Dermis microvascular lymphatic vessel endothelial cell (primary cell): ENCODE data around the gene TBC1D1. TPM values are rescaled to one million over a fixed set of nuclear protein-coding genes. Genes with fewer than 3 reads are reported as not detected.
"Not testable (repeated sequence)": the region's sequence is repeated elsewhere in the genome, so short reads cannot be mapped to it uniquely, and the experiment has no call there.

Experiments
- DNase-seq, 2 donors: peaks; one replicate each; pipeline versions ENCODE4 v3.0.0 to v3.0.0-alpha.2; 2010; ENCODE audit warnings: low read depth in 2 of 2
- total RNA-seq: library from RNA; depleted of rRNA; stranded (reverse); fragments of >200 nt; gene quantifications from 2 replicates; pipeline ENCODE4 v1.2.1, GENCODE V29; 2014

The TBC1D1 gene
- total RNA-seq, 1 donor from 2014 or later = 94.7 TPM

DNA sequence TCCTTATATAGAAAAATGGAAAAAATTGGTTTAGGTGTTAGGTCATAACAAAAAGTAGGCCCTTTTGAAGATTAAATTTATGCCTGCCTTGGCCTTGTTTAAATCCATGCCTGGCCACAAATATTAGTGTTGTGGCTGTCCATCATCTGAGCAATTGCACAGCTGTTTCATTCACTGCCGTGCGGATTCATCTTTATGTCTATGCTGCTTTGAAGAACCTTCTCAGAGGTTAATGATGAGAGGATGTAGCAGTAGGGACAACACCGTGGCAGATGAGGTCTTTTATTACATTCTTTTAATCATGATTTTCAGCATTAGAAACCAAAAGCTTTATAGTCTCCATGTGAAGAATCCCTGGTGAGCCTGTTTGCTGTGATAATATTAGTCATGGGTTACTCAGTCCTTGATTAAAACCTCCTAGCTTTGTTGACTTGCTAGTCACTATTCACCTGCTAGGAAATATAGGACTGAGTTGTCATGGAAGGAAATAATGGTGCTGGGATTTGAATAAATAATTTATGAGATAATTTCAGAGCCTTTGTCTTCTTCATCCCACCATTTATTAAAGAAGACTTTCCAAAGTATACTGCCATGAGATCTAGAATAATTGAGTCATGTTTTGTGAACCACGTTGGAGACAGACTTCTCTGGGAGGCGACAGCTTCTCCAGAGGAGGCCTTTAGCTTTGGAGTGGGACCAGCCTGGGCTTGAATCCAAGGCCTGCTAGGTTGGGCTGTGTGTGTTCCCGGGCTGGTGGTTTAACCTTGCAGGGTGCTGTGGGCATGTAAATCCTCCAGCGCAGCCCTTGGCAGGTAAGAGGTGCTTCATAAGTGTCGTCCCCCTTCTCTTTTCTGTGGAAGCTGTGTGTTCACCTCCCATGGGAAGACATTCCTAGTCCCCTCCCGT, 122.8 kb downstream of the TBC1D1 start:
- DNase-seq = no peak

DNA sequence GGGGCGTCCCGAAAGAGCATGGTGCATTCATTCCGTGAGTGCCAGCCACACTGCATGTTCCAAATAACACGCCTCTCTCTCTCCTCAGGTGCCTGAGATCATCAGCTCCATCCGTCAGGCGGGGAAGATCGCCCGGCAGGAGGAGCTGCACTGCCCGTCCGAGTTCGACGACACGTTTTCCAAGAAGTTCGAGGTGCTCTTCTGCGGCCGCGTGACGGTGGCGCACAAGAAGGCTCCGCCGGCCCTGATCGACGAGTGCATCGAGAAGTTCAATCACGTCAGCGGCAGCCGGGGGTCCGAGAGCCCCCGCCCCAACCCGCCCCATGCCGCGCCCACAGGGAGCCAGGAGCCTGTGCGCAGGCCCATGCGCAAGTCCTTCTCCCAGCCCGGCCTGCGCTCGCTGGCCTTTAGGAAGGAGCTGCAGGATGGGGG, 123.6 kb downstream of the TBC1D1 start:
- DNase-seq = no peak

- DNase-seq = no peak
Observed at GRCh38 chr4:38015886-38016515, 125.1 kb downstream of the TBC1D1 start.

DNA sequence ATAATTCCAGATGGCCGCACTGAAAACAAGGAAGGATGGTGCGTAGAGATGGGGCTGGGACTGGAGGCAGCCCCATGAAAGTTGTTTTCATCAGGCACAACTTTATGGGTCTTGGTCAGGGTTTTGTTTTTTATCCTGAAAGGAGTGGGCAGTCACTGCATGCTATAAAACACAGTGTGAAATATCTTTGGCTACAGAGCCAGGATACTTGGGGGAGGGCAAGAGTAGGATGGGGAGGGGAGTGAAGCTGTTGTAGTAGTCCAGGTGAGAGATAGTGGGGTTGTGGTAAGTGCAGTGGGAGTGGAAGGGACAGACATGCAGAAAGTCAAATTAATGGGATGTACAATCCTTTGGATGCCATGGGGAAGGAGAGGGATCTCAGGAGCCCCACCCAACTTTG, 125.8 kb downstream of the TBC1D1 start:
- DNase-seq = no peak

DNA sequence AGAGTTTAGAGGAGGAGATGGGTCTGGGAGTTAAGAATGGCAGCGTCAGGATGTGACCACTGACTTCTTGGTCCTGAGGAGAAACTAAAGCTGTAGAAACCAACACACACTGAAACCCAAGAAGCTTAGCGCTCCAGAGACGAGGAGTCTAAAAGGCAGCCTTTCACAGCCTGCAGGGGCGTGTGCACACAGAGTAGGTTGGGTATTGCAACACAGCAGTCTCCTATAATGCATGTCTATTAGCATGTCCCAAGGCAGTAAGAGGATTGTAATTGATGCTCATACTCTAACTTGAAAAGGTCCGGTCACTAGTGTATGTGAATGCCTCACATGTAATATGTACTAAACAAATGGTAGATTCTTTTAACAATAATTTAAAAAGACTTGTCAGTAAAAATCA, 126.7 kb downstream of the TBC1D1 start:
- DNase-seq = no peak

- no peak for DNase-seq
Observed at GRCh38 chr4:38020386-38020785, 129.5 kb downstream of the TBC1D1 start.

DNA sequence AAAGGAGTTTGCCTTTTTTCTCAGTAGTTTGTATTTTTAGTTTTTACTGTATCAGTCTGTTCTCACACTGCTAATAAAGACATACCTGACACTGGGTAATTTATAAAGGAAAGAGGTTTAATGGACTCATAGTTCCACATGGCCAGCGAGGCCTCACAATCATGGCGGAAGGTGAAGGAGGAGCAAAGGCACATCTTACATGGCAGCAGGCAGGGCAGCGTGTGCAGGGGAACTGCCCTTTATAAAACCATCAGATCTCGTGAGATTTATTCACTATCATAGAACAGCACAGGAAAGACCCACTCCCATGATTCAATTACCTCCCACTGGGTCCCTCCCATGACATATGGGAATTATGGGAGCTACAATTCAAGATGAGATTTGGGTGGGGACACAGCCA, 130.1 kb downstream of the TBC1D1 start:
- DNase-seq = not testable (repeated sequence)

DNA sequence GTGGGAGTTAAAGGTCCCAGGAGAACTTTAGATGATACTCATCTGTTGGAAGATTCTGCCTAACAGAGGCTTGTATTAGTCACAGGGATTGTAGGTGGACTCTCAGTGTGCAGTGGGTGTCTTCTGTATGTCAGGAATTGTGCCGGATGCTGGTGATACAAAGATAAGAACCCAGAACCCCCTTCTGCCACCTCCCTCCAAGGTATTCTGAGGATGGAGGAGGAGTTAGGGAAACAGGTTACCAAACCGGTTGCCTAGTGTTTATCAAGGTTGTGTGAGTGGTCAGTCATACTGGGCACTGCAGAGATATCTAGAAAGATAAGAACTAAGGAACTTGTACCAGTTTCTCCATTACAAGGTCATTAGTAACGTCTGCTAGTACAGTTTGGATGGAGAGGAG, 130.9 kb downstream of the TBC1D1 start:
- no peak for DNase-seq

DNA sequence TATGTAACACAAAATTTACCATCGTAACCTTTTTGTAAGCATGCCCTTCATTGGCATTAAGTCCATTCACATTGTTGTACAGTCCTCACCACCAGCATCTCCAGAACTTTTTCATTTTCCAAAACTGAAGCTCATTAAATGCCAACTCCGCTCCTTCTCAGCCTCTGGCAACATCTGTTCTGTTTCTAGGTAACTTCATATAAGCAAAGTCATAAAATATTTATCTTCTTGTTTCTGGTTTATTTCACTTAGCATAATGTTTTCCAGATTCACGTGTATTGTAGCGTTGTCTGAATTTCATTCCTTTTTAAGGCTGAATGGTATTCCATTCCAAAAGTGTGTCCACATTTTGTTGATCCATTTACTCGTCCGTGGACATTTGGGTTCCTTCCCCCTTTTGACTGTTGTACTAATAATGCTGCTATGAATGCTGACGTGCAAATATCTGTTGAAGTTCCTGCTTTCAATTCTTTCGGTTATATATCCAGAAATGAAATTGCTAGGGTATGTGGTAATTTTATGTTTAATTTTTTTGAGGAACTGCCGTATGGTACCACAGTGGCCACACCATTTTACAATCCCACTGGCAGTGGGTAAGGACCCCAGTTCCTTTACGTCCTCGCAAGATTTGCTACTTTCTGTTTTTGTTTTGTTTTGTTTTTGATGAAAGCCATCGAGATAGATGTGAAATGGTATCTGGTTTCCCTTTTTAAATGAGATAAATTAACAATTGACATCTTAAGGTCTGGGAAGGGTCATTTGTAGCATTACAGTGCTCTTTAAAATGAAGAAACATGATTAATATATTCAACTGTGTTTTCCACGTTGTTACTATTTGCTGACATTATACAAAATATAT, 132.7 kb downstream of the TBC1D1 start:
- no peak for DNase-seq

DNA sequence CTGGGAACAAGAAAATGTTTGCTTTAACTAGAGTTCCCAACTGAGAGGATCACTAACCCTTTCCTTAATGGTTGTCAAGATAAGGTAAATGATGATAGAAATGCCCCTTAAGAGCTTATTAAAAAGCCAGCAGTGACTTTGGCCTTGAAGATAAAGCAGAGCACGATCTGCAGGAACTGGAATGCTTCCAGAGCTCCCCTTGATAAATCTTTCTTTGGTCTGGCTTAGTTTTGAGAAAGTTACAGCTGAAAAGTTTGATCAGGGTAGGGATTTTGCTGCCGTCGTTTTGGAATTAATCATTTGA, 133.3 kb downstream of the TBC1D1 start:
- DNase-seq = no peak

DNA sequence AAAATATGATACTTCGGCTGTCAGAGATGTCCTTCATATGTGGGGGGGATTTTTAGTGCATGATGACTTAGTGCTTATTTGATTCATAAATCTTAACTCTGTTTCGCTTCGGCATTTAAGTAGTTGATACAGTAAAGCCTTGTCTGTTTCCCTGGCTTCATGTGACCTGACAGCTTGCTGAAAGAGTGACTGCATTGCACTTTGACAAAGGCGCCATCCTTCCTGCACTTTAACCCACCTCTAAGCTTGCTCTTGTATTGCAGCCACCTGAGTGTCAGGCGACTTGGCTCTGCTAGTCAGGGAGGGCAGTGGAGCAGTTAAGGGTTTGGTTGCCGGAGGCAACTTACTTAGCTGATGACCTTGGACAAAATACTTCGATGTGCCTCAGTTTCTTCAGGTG, 134.8 kb downstream of the TBC1D1 start:
- DNase-seq = no peak

DNA sequence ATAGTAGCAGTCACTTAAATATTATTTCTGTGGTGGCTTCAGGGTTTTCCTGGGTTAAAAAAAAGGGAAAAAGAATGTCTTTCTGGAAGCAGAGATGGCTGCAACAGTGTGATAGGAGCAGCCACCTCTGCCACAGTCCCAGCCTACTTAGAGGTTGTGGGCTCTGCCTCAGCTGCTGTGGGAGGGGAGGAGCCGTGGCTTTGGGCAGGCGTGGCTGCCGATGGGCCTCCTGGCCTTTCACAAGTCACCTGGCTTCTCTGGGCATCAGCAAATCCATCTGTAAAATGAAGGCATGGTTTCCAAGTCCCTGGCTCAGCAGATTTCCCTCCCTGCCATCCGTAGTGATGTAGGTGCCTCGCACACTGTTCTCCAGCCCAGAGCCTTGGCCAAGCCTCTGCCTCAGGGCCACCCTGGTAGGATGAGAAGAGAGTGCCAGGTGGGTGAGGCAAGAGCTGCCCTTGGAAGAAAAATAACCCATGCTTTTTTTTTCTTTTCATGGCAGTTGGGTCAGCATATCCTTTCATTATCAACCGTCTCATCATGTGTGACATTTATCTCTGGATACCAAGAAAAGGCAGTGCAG, 135.4 kb downstream of the TBC1D1 start:
- DNase-seq = no peak

DNA sequence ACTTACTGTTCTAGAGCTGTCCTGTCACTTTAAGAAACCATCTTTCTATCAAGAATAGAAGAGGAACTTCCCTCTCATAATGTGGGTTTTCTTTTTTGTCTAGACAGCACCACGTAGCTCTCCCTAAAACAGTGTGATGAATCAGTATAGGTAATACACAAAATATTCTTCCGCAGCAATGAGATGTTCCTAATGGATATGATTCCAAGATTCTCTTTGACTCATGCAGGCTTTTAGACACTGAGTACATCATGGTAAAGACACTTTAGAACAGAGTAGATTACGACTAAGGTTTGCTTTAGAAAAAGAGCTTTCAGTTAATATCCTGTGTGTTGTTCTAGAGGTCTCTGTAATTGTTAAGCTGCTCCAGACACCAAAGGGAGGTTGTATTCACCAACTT, 139.1 kb downstream of the TBC1D1 start:
- DNase-seq = no peak

DNA sequence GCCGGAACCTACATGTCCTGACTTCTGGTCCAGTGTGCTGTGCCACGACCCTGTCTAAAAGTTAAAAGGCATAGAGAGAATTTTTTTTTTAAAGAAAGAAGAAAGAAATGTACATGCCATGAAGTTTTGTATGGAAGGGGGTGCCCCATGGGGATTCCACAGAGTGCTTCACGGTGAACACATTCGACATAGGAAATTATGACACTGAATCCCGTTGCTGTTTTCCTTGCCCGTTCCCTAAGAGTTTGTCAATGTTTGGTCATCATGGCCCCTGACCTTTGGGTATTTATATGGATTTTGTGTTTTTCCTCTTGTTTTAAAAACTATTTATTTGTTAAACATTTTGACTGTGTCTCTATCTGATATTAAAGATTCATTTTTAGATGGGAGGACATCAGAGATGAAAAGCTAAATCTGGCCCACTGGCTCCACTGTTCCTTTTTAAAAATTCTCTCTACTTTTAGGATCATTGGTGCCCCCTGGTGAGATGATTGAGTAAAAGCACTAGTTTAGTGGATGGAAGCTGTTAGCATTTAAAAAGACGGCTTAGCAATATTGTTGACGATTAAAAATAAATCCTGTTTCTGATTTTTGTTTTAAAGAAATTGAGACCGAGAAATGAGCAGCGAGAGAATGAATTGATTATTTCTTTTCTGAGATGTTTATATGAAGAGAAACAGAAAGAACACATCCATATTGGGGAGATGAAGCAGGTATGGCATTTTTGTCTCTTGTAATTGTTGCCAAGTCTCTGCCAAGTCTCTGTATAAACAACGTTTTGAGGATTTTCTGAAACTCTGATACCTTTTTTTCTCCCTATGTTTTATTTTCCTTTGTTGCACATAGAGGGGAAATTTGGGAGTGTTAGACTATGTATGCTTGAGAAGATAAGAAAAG, 144.3 kb downstream of the TBC1D1 start:
- peak; percentile 49 to 67 for DNase-seq

DNA sequence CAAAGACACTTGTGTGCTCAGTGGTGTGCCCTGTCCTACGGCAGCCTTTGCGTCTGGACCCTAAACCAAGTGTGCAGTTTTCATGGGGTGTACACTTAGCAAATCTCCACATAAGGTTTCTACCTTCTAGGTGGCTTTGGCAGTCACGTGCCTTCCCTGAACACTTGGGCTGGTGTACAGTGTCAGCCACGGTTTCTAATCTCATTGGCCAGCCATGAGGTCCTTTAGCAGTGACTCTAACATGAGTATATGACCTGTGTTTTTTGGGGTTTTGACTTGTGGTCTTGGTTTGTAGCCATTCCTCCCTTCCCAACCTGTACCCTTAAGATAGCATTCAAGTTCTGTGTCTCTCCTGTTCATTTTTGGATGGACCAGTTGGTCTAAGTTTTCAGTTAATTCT, 145.7 kb downstream of the TBC1D1 start:
- DNase-seq = no peak

- DNase-seq = no peak
Observed at GRCh38 chr4:38037612-38038011, 146.7 kb downstream of the TBC1D1 start.

DNA sequence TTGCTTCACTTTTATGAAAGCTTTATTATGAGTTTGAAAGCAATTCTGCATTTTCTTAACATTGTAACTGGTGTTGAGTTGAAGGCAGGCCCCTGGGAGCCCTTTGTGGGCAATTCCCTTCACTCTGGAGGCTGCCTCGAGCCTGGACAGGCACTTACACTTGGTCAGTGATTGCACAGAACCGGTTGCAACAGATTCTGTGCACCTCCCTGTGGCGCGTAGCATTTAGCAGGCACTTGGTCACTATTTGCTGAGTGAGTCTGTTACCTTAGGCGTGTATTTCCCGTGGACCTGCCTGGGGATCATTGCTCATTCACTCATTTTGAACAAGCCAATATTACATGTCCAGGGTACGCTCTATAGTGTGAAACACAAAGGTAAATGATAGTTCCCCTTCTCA, 149.7 kb downstream of the TBC1D1 start:
- DNase-seq = no peak

GRCh38 chr4:38044060-38044459, 153.2 kb downstream of the TBC1D1 start:
- no peak for DNase-seq

DNA sequence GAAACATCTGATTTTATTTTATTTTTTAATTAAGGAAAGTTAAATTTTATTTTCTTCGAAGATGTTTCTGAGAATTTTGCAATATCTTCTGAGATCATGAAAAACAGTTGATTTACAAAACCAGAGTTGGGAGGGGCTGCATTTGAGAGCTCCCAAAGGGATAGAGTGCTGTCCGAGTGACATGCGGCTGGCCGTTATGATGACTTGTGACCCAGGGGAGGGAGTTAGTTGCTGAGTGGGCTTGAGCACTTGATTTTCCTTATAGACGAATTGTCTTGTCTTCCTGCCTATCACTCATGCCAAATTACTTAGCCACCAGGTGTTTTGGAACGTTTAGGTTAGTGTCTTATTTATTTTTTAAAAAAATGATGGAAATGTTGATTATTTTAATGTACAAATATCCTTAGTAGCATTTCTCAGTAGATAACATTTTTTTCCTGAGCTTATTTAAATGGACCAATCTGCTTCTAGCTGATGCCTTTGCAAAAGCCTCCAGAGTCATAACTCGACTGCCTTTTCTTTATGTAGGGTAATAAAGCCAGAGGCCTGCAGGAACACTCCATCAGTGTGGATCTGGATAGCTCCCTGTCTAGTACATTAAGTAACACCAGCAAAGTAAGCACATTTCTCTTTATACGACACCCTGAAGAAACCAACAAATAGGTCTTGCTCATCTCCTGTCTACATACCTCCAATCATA, 154.6 kb downstream of the TBC1D1 start:
- no peak for DNase-seq
